ENCODE data around the gene UBA3. TPM values are rescaled to one million over a fixed set of nuclear protein-coding genes. Genes with fewer than 3 reads are reported as not detected.

Gene UBA3
- total RNA-seq, 1 experiment from 2014 or later = 64.2 TPM

DNA sequence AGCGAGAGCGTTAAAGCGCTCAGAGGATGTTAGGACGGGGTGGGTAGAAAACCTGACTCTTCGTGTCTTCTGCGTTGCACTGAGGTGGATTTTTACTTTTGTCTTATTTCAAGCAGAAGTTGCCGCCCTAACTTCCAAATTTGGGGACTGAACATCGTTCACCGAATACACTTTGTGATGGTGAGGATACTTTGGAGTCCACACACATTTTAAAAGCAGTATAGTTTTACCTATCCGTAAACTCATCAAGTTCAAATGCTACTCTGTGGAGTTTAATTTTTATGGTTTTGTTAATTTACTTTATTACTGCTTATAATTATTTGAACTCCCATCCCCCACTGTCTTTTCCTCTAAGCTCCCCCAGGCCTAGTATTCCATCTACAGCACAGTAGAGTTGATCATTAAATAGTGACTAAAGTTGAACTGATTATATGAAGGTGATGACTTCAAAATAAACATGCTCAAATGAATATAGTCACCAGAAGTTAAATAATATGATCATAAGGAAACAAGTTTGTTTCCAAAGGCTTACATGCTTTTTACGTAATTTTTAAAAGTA lies 66.1 kb downstream of the UBA3 start:
- BruUV-seq (replicated peaks) = no TSS peak
- CTCF ChIA-PET = interaction anchor here (0.5 to 0.8 kb wide), 3 partner anchors 9 to 309 kb away, joined by 3 to 5 read pairs (median 4); no protein-coding TSS in a partner anchor
- H3K4me1 Mint-ChIP-seq (ENCODE audit: low read depth, unreplicated experiment) = peaks cover 21% of the 10 kb centered on the region

DNA sequence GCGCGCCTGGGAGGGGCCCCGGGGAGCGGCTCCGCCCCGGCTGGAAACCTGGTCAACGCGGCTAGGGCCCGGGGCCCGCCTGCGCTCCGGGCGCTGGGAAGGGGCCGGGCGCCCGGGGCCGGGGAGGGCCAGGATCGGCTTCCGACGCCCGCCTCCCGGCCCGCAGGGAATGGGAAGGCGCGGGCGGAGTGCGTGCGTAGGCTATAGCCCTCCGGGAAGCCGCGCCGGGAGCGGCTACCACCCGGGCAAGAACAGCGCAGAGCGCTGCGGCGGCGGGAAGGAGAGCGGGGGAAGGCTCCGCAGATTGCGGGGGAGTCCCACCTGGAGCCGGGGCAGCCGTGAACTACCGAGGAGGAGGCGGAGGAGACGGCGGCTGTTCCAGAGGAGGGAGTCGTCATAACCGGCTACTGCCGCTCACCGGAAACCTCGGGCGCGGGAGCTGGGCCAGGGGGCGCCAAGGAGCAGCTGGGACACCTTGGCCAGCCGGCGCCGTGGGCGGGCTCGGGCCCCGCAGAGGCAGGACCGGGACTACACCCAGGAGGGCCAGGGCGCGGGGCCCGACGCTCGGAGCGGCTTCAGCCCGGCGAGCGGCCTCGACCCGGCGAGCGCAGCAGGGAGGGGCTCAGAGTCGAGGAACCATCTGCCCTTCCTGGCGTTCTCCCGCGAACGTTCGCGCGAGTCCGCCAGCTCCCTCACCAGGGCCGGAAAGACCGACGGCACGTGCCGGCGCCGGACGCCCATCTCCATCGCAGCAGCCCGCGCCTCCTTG lies 66.7 kb downstream of the UBA3 start, which contains the start of gene EOGT:
Gene EOGT, minus strand, starts transcription at position 432 of the 769 bp plus-strand sequence. CDS start 3,838 bp downstream, outside the sequence.
- Mint-ChIP-seq H3K36me3 (ENCODE audit: insufficient read depth, unreplicated experiment) (peaks cover 31% of the 10 kb centered on the region), H3K27me3 (ENCODE audit: unreplicated experiment) (no peaks in the 10 kb centered on the region), H3K27ac (ENCODE audit: unreplicated experiment) (peak within 1 kb of the TSS; percentile 63), H3K4me1 (ENCODE audit: low read depth, unreplicated experiment) (peaks cover 21% of the 10 kb centered on the region), H3K9me3 (ENCODE audit: low read depth, unreplicated experiment) (no peaks in the 10 kb centered on the region), H3K4me3 (ENCODE audit: low read depth, unreplicated experiment) (peak within 1 kb of the TSS; percentile 80)
- peak; percentile 96 for DNase-seq
- BruUV-seq (replicated peaks) = no TSS peak
- CTCF ChIA-PET = interaction anchor here (0.7 to 0.8 kb wide), 3 partner anchors 8 to 310 kb away, joined by 3 to 5 read pairs (median 3); no protein-coding TSS in a partner anchor
- intact Hi-C loops (cut with micrococcal nuclease; ENCODE audit: unreplicated experiment) = no loop called here
- TF ChIP-seq, protein P1, sequence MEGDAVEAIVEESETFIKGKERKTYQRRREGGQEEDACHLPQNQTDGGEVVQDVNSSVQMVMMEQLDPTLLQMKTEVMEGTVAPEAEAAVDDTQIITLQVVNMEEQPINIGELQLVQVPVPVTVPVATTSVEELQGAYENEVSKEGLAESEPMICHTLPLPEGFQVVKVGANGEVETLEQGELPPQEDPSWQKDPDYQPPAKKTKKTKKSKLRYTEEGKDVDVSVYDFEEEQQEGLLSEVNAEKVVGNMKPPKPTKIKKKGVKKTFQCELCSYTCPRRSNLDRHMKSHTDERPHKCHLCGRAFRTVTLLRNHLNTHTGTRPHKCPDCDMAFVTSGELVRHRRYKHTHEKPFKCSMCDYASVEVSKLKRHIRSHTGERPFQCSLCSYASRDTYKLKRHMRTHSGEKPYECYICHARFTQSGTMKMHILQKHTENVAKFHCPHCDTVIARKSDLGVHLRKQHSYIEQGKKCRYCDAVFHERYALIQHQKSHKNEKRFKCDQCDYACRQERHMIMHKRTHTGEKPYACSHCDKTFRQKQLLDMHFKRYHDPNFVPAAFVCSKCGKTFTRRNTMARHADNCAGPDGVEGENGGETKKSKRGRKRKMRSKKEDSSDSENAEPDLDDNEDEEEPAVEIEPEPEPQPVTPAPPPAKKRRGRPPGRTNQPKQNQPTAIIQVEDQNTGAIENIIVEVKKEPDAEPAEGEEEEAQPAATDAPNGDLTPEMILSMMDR (IDR thresholded peaks at IDR 0.05; ENCODE audit: unreplicated experiment) = peak; percentile 54

More for the DNA sequence above, 66.1 kb downstream of the UBA3 start:
- TF ChIP-seq, protein P1 (IDR thresholded peaks at IDR 0.05; ENCODE audit: unreplicated experiment) = no peak
- intact Hi-C loops (cut with micrococcal nuclease; ENCODE audit: unreplicated experiment) = no loop called here
- H3K9me3 Mint-ChIP-seq (ENCODE audit: low read depth, unreplicated experiment) = no peaks in the 10 kb centered on the region
- H3K27me3 Mint-ChIP-seq (ENCODE audit: unreplicated experiment) = no peaks in the 10 kb centered on the region
- peaks cover 31% of the 10 kb centered on the region for H3K36me3 Mint-ChIP-seq (ENCODE audit: insufficient read depth, unreplicated experiment)
- H3K27ac Mint-ChIP-seq (ENCODE audit: unreplicated experiment) = peak overlapping the region; percentile 39
- no peak for DNase-seq
- H3K4me3 Mint-ChIP-seq (ENCODE audit: low read depth, unreplicated experiment) = peak overlapping the region; percentile 80

DNA sequence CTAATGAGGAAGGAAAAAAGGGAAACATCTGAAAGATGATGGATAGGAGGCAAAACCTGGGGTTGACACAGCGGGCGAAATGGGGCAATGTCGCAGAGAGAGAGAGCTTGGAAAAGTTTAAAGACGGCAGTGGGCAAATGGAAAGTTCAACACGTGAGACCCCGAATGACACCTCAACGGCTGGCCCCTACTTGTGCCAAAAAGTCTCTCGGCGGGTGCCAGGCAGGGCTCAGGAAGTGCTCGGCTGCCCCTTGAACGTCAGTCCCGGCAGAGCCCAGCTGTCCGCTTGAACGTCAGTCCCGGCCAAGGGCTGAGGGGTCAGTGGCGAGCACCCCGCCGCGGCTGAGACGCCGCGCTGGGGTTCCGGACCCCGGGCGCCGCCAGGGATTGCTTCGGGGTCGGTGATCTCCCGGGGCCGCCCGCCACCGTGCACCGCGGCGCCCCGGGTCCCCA lies 67.3 kb downstream of the UBA3 start:
- Mint-ChIP-seq H3K36me3 (ENCODE audit: insufficient read depth, unreplicated experiment) (peaks cover 31% of the 10 kb centered on the region), H3K4me1 (ENCODE audit: low read depth, unreplicated experiment) (peaks cover 21% of the 10 kb centered on the region), H3K27me3 (ENCODE audit: unreplicated experiment) (no peaks in the 10 kb centered on the region), H3K9me3 (ENCODE audit: low read depth, unreplicated experiment) (no peaks in the 10 kb centered on the region), H3K4me3 (ENCODE audit: low read depth, unreplicated experiment) (peak overlapping the region; percentile 80), H3K27ac (ENCODE audit: unreplicated experiment) (no peak overlapping the region)
- CTCF ChIA-PET = interaction anchor here (0.8 kb wide), 2 partner anchors 7 to 311 kb away, joined by 3 to 5 read pairs; no protein-coding TSS in a partner anchor
- intact Hi-C loops (cut with micrococcal nuclease; ENCODE audit: unreplicated experiment) = no loop called here
- DNase-seq = peak; percentile 51
- no TSS peak for BruUV-seq (replicated peaks)
- TF ChIP-seq, protein P1 (IDR thresholded peaks at IDR 0.05; ENCODE audit: unreplicated experiment) = no peak

DNA sequence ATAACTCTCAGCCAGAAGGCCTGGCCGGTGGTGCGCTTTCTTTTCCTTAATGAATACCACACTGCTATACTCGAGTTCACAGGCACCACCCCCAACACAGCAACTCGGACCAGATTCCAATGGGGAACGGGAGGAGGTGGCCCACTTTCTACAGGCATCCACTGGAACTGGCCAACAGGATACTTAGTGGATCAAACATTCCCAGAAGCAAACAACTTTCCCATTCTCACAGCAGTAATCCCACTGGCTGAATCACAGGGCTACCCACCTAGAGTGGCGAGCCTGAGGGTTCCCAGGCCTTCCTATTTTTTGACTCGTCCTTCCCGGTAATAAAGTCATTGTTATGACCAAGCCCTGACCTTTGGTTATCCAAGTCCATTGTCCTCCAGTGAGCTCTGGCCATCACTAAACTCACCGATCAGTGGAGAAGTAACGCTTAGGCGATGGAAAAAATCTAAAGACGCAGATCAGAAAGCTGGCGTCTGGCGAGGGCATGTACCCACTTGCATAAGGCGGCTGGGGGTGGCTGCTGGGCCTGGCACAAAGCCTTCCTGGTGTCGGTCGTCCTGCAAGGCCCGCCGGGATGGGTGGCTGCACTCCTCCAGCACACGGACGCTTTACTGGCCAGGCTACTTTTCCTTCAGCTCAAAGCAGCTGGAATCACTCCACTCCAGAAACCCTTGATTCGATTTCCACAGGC lies 67.9 kb downstream of the UBA3 start:
- TF ChIP-seq, protein P1 (IDR thresholded peaks at IDR 0.05; ENCODE audit: unreplicated experiment) = no peak
- H3K36me3 Mint-ChIP-seq (ENCODE audit: insufficient read depth, unreplicated experiment) = peaks cover 28% of the 10 kb centered on the region
- peaks cover 17% of the 10 kb centered on the region for H3K4me1 Mint-ChIP-seq (ENCODE audit: low read depth, unreplicated experiment)
- peak overlapping the region; percentile 80 for H3K4me3 Mint-ChIP-seq (ENCODE audit: low read depth, unreplicated experiment)
- BruUV-seq (replicated peaks) = no TSS peak
- DNase-seq = no peak
- H3K9me3 Mint-ChIP-seq (ENCODE audit: low read depth, unreplicated experiment) = no peaks in the 10 kb centered on the region
- H3K27ac Mint-ChIP-seq (ENCODE audit: unreplicated experiment) = no peak overlapping the region
- intact Hi-C loops (cut with micrococcal nuclease; ENCODE audit: unreplicated experiment) = no loop called here
- CTCF ChIA-PET = no interaction called here
- no peaks in the 10 kb centered on the region for H3K27me3 Mint-ChIP-seq (ENCODE audit: unreplicated experiment)

All from Calu3 (cell line).